Type B pancreatic cell (in vitro differentiated cells): Measurements from ENCODE around the gene LOX. TPM values are rescaled to one million over a fixed set of nuclear protein-coding genes. Genes with fewer than 3 reads are reported as not detected.

Source experiments
- DNase-seq: peaks from one replicate; pipeline ENCODE4 v3.0.0; 2021; ENCODE audit warnings: mixed read lengths; ENCODE audit not compliant: unreplicated experiment; ENCODE audit errors: extremely low spot score
- H3K27ac Mint-ChIP-seq: 2 replicates; pipeline ENCODE4 v1.8.0; 2021; ENCODE audit warnings: mild to moderate bottlenecking, mixed read lengths
- H3K27me3 Mint-ChIP-seq: 2 replicates; pipeline ENCODE4 v1.8.0; 2021; ENCODE audit warnings: mixed read lengths
- H3K36me3 Mint-ChIP-seq: 2 replicates; pipeline ENCODE4 v1.8.0; 2021; ENCODE audit warnings: mixed read lengths
- H3K4me1 Mint-ChIP-seq: one replicate; pipeline ENCODE4 v1.8.0; 2021; ENCODE audit warnings: mixed read lengths; ENCODE audit not compliant: unreplicated experiment
- H3K4me3 Mint-ChIP-seq: 2 replicates; pipeline ENCODE4 v1.8.0; 2021; ENCODE audit warnings: mild to moderate bottlenecking, mixed read lengths
- H3K9me3 Mint-ChIP-seq: 2 replicates; pipeline ENCODE4 v1.8.0; 2021; ENCODE audit warnings: mixed read lengths
- CTCF ChIP-seq: fragments of 200-600 bp; sonication (generic); conservative IDR thresholded peaks from 2 replicates; pipeline ENCODE4 v1.5.0; 2021; ENCODE audit warnings: antibody characterized with exemption, mild to moderate bottlenecking
- total RNA-seq: library from RNA; stranded (reverse); gene quantifications from 2 replicates; pipeline ENCODE4 v1.2.1, GENCODE V29; 2021; ENCODE audit warnings: low replicate concordance

The LOX gene
- total RNA-seq, 1 donor from 2014 or later: 6.6 TPM

GRCh38 chr5:122019919-122020590 lies 58.0 kb downstream of the LOX start:
- TF ChIP-seq CTCF: no peak
- Mint-ChIP-seq H3K4me1 (peaks cover 4% of the 10 kb centered on the region), H3K9me3 (no peaks in the 10 kb centered on the region), H3K36me3 (peaks cover 22% of the 10 kb centered on the region), H3K4me3 (no peak overlapping the region), H3K27ac (no peak overlapping the region), H3K27me3 (no peaks in the 10 kb centered on the region)
- DNase-seq: no peak

GRCh38 chr5:122015471-122015870 lies 62.6 kb downstream of the LOX start:
- no peak for TF ChIP-seq CTCF
- Mint-ChIP-seq H3K9me3 (no peaks in the 10 kb centered on the region), H3K27me3 (no peaks in the 10 kb centered on the region), H3K27ac (no peak overlapping the region), H3K4me3 (no peak overlapping the region), H3K4me1 (peaks cover 4% of the 10 kb centered on the region), H3K36me3 (peaks cover 5% of the 10 kb centered on the region)
- no peak for DNase-seq

- Mint-ChIP-seq H3K4me3 (no peak overlapping the region), H3K9me3 (no peaks in the 10 kb centered on the region), H3K27ac (no peak overlapping the region), H3K36me3 (no peaks in the 10 kb centered on the region), H3K4me1 (peaks cover 4% of the 10 kb centered on the region), H3K27me3 (no peaks in the 10 kb centered on the region)
- TF ChIP-seq CTCF: no peak
- no peak for DNase-seq
Measured at GRCh38 chr5:122014236-122014935, 63.7 kb downstream of the LOX start.

Other genes starting within 250 kb of the LOX start
- gene FTMT, start 226.4 kb downstream of the LOX start, total RNA-seq: not detected in 2 replicates
- 12.5 and 12.9 TPM in 2 replicates for gene SRFBP1, start 116.3 kb downstream of the LOX start, total RNA-seq
- gene ZNF474, start 51.3 kb upstream of the LOX start, total RNA-seq: 0.24 and 1.9 TPM in 2 replicates
- 6.6 and 31.6 TPM in 2 replicates for gene SNCAIP, start 234.0 kb upstream of the LOX start, total RNA-seq